Measurements from ENCODE around the gene UGT1A8.

Gene UGT1A8

GRCh38 chr2:233789554-233789953 is 172.1 kb downstream of the UGT1A8 start:
- peaks cover 17% of the 10 kb centered on the region for H3K4me1 Mint-ChIP-seq
- peaks cover 4% of the 10 kb centered on the region for H3K9me3 Mint-ChIP-seq
- H3K36me3 Mint-ChIP-seq (ENCODE audit: low read depth), result no peaks in the 10 kb centered on the region
- no peak overlapping the region for H3K4me3 Mint-ChIP-seq
- no peak for TF ChIP-seq CTCF (IDR thresholded peaks at IDR 0.05)
- H3K27ac Mint-ChIP-seq, result no peak overlapping the region
- peaks cover 4% of the 10 kb centered on the region for H3K27me3 Mint-ChIP-seq (ENCODE audit: low read depth, poor library complexity)
- DNase-seq, result no peak

DNA sequence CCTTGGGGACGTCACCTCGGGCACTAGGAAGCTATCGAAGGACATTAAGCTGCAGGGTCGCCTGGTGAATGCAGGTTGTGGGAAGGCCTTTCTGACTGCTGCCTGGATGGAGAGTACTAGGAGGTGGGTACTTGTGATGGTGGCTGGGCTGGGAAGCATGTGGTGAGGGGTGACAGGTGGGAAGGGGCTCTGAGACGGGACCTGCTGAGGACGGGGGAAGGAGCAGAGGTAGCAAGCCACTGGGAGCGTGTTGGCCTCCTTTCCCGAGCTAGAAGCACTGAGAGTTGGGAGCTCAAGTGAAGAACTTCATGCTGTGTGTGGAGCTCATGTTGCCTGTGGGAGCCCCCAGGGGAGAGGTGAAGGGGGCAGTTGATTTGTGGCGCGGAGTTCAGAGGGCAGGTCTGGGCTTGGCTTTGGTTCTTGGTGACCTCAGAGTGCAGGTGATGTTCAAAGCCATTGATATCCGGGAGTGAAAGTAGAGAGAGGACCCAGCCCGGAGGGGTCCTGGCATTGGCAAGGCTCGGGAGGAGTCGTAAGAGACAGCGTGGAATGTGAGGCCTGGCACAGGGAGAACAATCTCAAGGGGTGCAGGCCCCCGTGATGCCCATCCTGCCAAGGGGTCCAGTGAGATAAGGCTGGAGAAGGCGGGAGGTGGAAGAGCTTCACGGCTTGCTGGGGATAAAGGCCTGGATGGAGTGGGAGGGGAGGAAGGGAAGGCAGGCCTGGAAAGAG is 173.9 kb downstream of the UGT1A8 start:
- peak; percentile 21 for DNase-seq
- peaks cover 2% of the 10 kb centered on the region for H3K9me3 Mint-ChIP-seq
- H3K27ac Mint-ChIP-seq, result peak overlapping the region; percentile 11
- no peak overlapping the region for H3K4me3 Mint-ChIP-seq
- H3K27me3 Mint-ChIP-seq (ENCODE audit: low read depth, poor library complexity), result peaks cover 4% of the 10 kb centered on the region
- H3K4me1 Mint-ChIP-seq, result peaks cover 17% of the 10 kb centered on the region
- no peaks in the 10 kb centered on the region for H3K36me3 Mint-ChIP-seq (ENCODE audit: low read depth)
- TF ChIP-seq CTCF (IDR thresholded peaks at IDR 0.05), result no peak

DNA sequence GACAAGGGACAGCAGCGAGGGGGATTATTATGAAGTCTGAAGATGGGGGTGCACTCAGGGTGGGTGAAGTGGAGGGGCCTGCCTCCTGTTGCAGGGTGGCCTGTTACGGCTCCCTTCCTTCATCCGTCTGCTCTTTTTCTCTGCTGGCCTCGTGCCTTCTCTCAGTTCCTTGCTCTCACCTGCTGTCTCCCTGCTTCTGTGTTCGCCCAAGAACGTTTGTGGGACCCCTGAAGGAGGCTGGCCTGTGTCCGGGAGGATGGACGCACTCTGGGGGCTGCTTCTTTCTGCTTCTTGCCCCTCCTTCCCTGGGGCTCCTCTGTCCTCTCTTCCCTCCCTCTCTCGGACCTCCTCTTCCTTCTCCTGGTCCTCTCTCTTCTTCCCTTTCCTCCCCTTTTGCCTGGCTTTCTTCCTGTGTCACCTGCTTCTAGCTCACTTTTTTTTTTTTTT is 174.5 kb downstream of the UGT1A8 start:
- no peak overlapping the region for H3K4me3 Mint-ChIP-seq
- no peak for DNase-seq
- TF ChIP-seq CTCF (IDR thresholded peaks at IDR 0.05), result no peak
- H3K27ac Mint-ChIP-seq, result no peak overlapping the region
- H3K4me1 Mint-ChIP-seq, result peaks cover 17% of the 10 kb centered on the region
- no peaks in the 10 kb centered on the region for H3K36me3 Mint-ChIP-seq (ENCODE audit: low read depth)
- H3K27me3 Mint-ChIP-seq (ENCODE audit: low read depth, poor library complexity), result peaks cover 4% of the 10 kb centered on the region
- H3K9me3 Mint-ChIP-seq, result no peaks in the 10 kb centered on the region

GRCh38 chr2:233792720-233793119 is 175.3 kb downstream of the UGT1A8 start:
- no peak overlapping the region for H3K4me3 Mint-ChIP-seq
- H3K9me3 Mint-ChIP-seq, result no peaks in the 10 kb centered on the region
- TF ChIP-seq CTCF (IDR thresholded peaks at IDR 0.05), result no peak
- peaks cover 17% of the 10 kb centered on the region for H3K4me1 Mint-ChIP-seq
- no peak for DNase-seq
- peaks cover 4% of the 10 kb centered on the region for H3K27me3 Mint-ChIP-seq (ENCODE audit: low read depth, poor library complexity)
- no peaks in the 10 kb centered on the region for H3K36me3 Mint-ChIP-seq (ENCODE audit: low read depth)
- H3K27ac Mint-ChIP-seq, result no peak overlapping the region

DNA sequence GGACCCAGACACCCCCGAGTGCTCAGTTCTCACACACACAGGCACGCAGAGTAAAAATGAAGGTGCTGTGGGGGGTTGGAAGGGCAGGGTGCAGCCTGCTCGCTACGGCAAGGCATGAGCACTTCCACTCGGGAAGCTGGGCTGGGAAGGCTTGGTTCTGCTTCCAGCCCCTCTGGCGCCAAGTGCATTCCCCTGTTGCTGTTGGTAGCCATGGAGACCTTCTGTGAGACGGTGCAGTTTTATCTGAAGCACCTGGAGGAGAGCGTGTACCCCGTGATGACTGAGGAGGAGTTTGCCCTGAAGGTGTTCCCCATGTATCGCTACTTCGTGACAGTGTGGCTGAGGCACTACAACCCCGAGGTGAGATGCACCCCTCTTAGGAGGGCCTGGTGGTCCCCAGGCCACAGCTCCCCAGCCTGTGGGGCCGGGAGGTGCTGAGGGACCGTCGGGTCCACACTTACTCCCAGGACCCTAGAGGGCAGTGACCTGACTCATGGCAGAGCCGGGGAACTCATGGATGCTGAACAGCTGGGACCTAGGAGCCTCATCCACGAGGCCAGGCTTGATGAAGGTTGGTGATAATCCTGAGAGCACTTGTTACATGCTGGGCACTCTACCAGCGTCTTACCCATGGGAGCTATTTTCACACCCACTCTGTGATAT is 176.2 kb downstream of the UGT1A8 start:
- no peak for TF ChIP-seq CTCF (IDR thresholded peaks at IDR 0.05)
- H3K4me1 Mint-ChIP-seq, result peaks cover 17% of the 10 kb centered on the region
- no peak for DNase-seq
- no peaks in the 10 kb centered on the region for H3K36me3 Mint-ChIP-seq (ENCODE audit: low read depth)
- H3K4me3 Mint-ChIP-seq, result no peak overlapping the region
- H3K27ac Mint-ChIP-seq, result no peak overlapping the region
- peaks cover 4% of the 10 kb centered on the region for H3K27me3 Mint-ChIP-seq (ENCODE audit: low read depth, poor library complexity)
- H3K9me3 Mint-ChIP-seq, result no peaks in the 10 kb centered on the region

Data from nephron progenitor cell (in vitro differentiated cells).